A549 (cell line): ENCODE measurements around the gene SMG6.

Source experiments
- CEBPB ChIP-seq, 2 experiments: fragments of >200 bp in 1 of 2; sonication (Bioruptor Twin) in 1 of 2; formaldehyde crosslinking in 1 of 2; IDR thresholded peaks; 2 replicates each; pipeline ENCODE4 v1.6.1; 2012 to 2016
- CTCF ChIP-seq: fragments of >200 bp; sonication (Bioruptor Twin); formaldehyde crosslinking; IDR thresholded peaks from 3 replicates; pipeline ENCODE4 v1.5.1; 2016
- ELK1 ChIP-seq: fragments of 150-350 bp; IDR thresholded peaks from 2 replicates; pipeline ENCODE4 v1.6.1; 2014; ENCODE audit warnings: low read depth, mild to moderate bottlenecking, low read length
- EP300 ChIP-seq, 2 experiments: fragments of >200 bp; sonication (Bioruptor Twin); formaldehyde crosslinking; IDR thresholded peaks; 2 replicates in 1 of 2; 3 replicates in 1 of 2; pipeline ENCODE4 v1.6.1; 2016 to 2017
- FOXS1 ChIP-seq: fragments of 250-450 bp; sonication (Bioruptor Pico); IDR thresholded peaks from 2 replicates; pipeline ENCODE4 v1.5.0; 2020; ENCODE audit warnings: mild to moderate bottlenecking, moderate library complexity
- HDAC2 ChIP-seq: fragments of 200-600 bp; sonication (generic); IDR thresholded peaks from 2 replicates; pipeline ENCODE4 v1.6.1; 2016
- KDM5A ChIP-seq: fragments of 200-600 bp; sonication (generic); IDR thresholded peaks from 2 replicates; pipeline ENCODE4 v1.6.1; 2016; ENCODE audit warnings: antibody characterized with exemption, mild to moderate bottlenecking
- NPAS2 ChIP-seq: fragments of 250-450 bp; sonication (Bioruptor Pico); IDR thresholded peaks from 2 replicates; pipeline ENCODE4 v1.8.0; 2022; ENCODE audit warnings: mild to moderate bottlenecking, moderate library complexity, borderline replicate concordance
- POLR2A ChIP-seq: IDR thresholded peaks from 2 replicates; pipeline ENCODE4 v1.6.1; 2012; ENCODE audit warnings: mild to moderate bottlenecking, low read length
- RFX5 ChIP-seq: fragments of 450-650 bp; IDR thresholded peaks from 2 replicates; pipeline ENCODE4 v1.7.1; 2014; ENCODE audit warnings: antibody characterized with exemption, mild to moderate bottlenecking, moderate library complexity
- ZFP36 ChIP-seq: fragments of 450-650 bp; IDR thresholded peaks from 2 replicates; pipeline ENCODE4 v1.6.1; 2014; ENCODE audit warnings: borderline replicate concordance; ENCODE audit not compliant: partially characterized antibody

GRCh38 chr17:2136241-2136640 is 167.3 kb downstream of the SMG6 start:
- TF ChIP-seq CTCF, result no peak
- TF ChIP-seq ZFP36, result no peak
- no peak for TF ChIP-seq HDAC2
- no peak for TF ChIP-seq CEBPB (IDR thresholded peaks at IDR 0.05)
- TF ChIP-seq FOXS1, result no peak
- no peak for TF ChIP-seq ELK1
- no peak for TF ChIP-seq EP300 (IDR thresholded peaks at IDR 0.05)
- TF ChIP-seq NPAS2 (CRISPR knock-in tag), result no peak
- no peak for TF ChIP-seq RFX5
- TF ChIP-seq KDM5A, result no peak
- no peak for TF ChIP-seq POLR2A
